Body of pancreas (tissue), 4 donors: ENCODE results near the gene ANP32B. TPM values are rescaled to one million over a fixed set of nuclear protein-coding genes. Genes with fewer than 3 reads are reported as not detected.

ENCODE experiments used
- ATAC-seq: fragments of 150-250 bp; one replicate; pipeline ENCODE4 v1.9.1; 2016
- DNase-seq, 4 donors: peaks; one replicate each; pipeline ENCODE4 v3.0.0-alpha.2; 2019
- H3K27ac ChIP-seq, 4 donors: fragments of 200-600 bp; sonication (generic); 1 replicate in 3 of 4; 2 replicates in 1 of 4; pipeline versions ENCODE4 v1.5.1 to v1.6.1; 2016 to 2019; ENCODE audit warnings: mild to moderate bottlenecking in 1 of 4, mixed read lengths in 1 of 4, moderate library complexity in 1 of 4
- H3K27me3 ChIP-seq, 2 donors: fragments of 200-600 bp; sonication (generic); one replicate each; pipeline ENCODE4 v1.6.0; 2016; ENCODE audit warnings: mild to moderate bottlenecking in 1 of 2
- H3K36me3 ChIP-seq, 2 donors: fragments of 200-600 bp; sonication (generic); replicated peaks in 1 of 2; 2 replicates each; pipeline ENCODE4 v1.5.1; 2016; ENCODE audit warnings: low read depth in 2 of 2; ENCODE audit not compliant: insufficient read depth in 1 of 2
- H3K4me1 ChIP-seq: fragments of 200-600 bp; sonication (generic); one replicate; pipeline ENCODE4 v1.6.0; 2016
- H3K4me3 ChIP-seq, 2 donors: fragments of 200-600 bp; sonication (generic); 1 replicate in 1 of 2; 2 replicates in 1 of 2; pipeline ENCODE4 v1.5.1; 2016 to 2019
- H3K9me3 ChIP-seq, 3 donors: fragments of 200-600 bp; sonication (generic); 1 replicate in 2 of 3; 2 replicates in 1 of 3; pipeline ENCODE4 v1.5.1; 2016
- POLR2A ChIP-seq, 3 donors: fragments of 450-650 bp; IDR thresholded peaks; one replicate each; pipeline ENCODE4 v1.6.1; 2016; ENCODE audit warnings: antibody characterized with exemption in 3 of 3, mild to moderate bottlenecking in 2 of 3
- WGBS, 2 donors: methylation state at CpG; one replicate each; pipeline ENCODE4 v1.1.5; 2017; 5-methylcytosine and 5-hydroxymethylcytosine counted together
- intact Hi-C: fragments of 100-400 bp; cut with DNase I; formaldehyde crosslinking; loops from one replicate; pipeline ENCODE4 v1.15.1; 2023
- total RNA-seq, 2 donors: library from RNA; depleted of rRNA; stranded (reverse); fragments of >200 nt; gene quantifications; one replicate each; pipeline ENCODE4 v1.1.0, GENCODE V29; 2016
- TF ChIP-seq, protein P1 (sequence below), 7 experiments: fragments of 450-650 bp in 4 of 7; fragments of 200-600 bp in 3 of 7; sonication (generic) in 3 of 7; IDR thresholded peaks; one replicate each; pipeline ENCODE4 v1.5.1; 2016 to 2019; ENCODE audit warnings: antibody characterized with exemption in 7 of 7

Gene ANP32B
- total RNA-seq, 2 donors from 2014 or later: 38.4 to 65.9 TPM

GRCh38 chr9:98050351-98050750 lies 67.2 kb downstream of the ANP32B start:
- Histone ChIP-seq H3K27ac (no peak overlapping the region), H3K36me3 (no peaks in the 10 kb centered on the region), H3K27me3 (no peaks in the 10 kb centered on the region), H3K4me1 (no peaks in the 10 kb centered on the region), H3K9me3 (no peaks in the 10 kb centered on the region), H3K4me3 (no peak overlapping the region)
- intact Hi-C loops: no loop called here
- WGBS, 2 donors: 82 to 90% methylated on average over 4 of the region's 4 CpGs
- no peak for ATAC-seq
- no peak for DNase-seq
- TF ChIP-seq, protein P1, sequence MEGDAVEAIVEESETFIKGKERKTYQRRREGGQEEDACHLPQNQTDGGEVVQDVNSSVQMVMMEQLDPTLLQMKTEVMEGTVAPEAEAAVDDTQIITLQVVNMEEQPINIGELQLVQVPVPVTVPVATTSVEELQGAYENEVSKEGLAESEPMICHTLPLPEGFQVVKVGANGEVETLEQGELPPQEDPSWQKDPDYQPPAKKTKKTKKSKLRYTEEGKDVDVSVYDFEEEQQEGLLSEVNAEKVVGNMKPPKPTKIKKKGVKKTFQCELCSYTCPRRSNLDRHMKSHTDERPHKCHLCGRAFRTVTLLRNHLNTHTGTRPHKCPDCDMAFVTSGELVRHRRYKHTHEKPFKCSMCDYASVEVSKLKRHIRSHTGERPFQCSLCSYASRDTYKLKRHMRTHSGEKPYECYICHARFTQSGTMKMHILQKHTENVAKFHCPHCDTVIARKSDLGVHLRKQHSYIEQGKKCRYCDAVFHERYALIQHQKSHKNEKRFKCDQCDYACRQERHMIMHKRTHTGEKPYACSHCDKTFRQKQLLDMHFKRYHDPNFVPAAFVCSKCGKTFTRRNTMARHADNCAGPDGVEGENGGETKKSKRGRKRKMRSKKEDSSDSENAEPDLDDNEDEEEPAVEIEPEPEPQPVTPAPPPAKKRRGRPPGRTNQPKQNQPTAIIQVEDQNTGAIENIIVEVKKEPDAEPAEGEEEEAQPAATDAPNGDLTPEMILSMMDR (IDR thresholded peaks at IDR 0.05): no peak
- TF ChIP-seq POLR2A (IDR thresholded peaks at IDR 0.05): no peak

DNA sequence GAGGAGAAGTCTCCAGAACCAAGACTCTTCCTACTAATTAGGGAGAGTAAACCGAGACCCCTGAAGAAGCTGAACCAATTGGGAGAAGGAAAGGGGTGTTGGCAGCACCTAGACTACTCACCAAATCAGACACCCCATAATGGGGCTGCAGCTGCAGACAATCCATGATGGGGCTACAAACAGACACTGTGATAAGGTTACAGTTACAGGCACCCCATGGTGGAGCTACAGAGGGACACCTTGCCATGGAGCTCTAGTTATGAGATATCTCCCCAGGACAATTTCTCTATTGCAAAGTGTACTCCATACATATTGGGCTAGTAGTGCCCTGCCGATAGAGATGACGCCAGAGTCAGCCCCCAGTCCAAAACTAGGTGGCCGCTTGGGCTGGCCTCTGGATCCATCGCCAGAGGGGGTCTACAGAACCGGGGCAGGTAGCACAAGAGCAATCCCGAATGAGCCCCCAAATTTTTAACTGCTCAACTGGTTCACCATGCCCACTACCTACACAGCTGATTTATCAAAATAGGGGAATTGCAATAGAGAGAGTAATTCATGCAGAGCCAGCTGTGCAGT lies 71.3 kb downstream of the ANP32B start:
- H3K36me3 ChIP-seq: no peaks in the 10 kb centered on the region
- H3K4me3 ChIP-seq: no peak overlapping the region
- ATAC-seq (no peak), DNase-seq (no peak)
- no peaks in the 10 kb centered on the region for H3K9me3 ChIP-seq
- 92 to 96% methylated on average over 5 to 7 of the region's 7 CpGs for WGBS, 2 donors
- H3K27me3 ChIP-seq: no peaks in the 10 kb centered on the region
- no peak overlapping the region for H3K27ac ChIP-seq
- peaks cover 22% of the 10 kb centered on the region for H3K4me1 ChIP-seq
- intact Hi-C loops: no loop called here
- no peak for TF ChIP-seq POLR2A (IDR thresholded peaks at IDR 0.05)
- TF ChIP-seq, protein P1 (IDR thresholded peaks at IDR 0.05): no peak

GRCh38 chr9:98056269-98057137 lies 73.4 kb downstream of the ANP32B start, which contains the start of gene NANS:
NANS (plus strand) TSS chr9:98056732; CDS start chr9:98056809, 77 bp downstream.
- Histone ChIP-seq H3K9me3 (no peaks in the 10 kb centered on the region), H3K4me3 (peak within 1 kb of the TSS; percentile 12 to 71), H3K27me3 (no peaks in the 10 kb centered on the region), H3K36me3 (no peaks in the 10 kb centered on the region), H3K27ac (peak within 1 kb of the TSS; percentile 80 to 99 (median 94)), H3K4me1 (peaks cover 32% of the 10 kb centered on the region)
- TF ChIP-seq, protein P1 (IDR thresholded peaks at IDR 0.05): no peak
- peak; percentile 96 to 97 (median 97) for TF ChIP-seq POLR2A (IDR thresholded peaks at IDR 0.05)
- ATAC-seq (peak; percentile 96), DNase-seq (peak; percentile 94 to 96 (median 95))
- intact Hi-C loops: no loop called here
- 0 to 2% methylated on average over 23 to 71 of the region's 80 CpGs for WGBS, 2 donors

- H3K9me3 ChIP-seq: no peaks in the 10 kb centered on the region
- H3K36me3 ChIP-seq: peaks cover 0 to 1% of the 10 kb centered on the region in 2 donors
- peaks cover 32% of the 10 kb centered on the region for H3K4me1 ChIP-seq
- no peaks in the 10 kb centered on the region for H3K27me3 ChIP-seq
- ATAC-seq: no peak
- H3K4me3 ChIP-seq: peak overlapping the region; percentile 12 to 71
- no peak for DNase-seq
- intact Hi-C loops: no loop called here
- peak overlapping the region; percentile 80 to 99 (median 94) for H3K27ac ChIP-seq
- 6 to 11% methylated on average over 14 of the region's 14 CpGs for WGBS, 2 donors
- TF ChIP-seq, protein P1 (IDR thresholded peaks at IDR 0.05): no peak
- TF ChIP-seq POLR2A (IDR thresholded peaks at IDR 0.05): no peak
Measured at GRCh38 chr9:98057138-98057799, 74.1 kb downstream of the ANP32B start.
